ENCODE results near the gene USHBP1.
A peak's percentile ranks its signal among the peaks of the same experiment; 100 is the strongest.

Gene USHBP1

GRCh38 chr19:17206736-17207581 lies 57.6 kb downstream of the USHBP1 start:
- no peak overlapping the region for H2BK5ac ChIP-seq (ENCODE audit: low read depth, low read length, poor library complexity)
- H4K91ac ChIP-seq (ENCODE audit: low read depth, low read length): no peak overlapping the region
- WGBS (ENCODE audit: extremely low coverage, insufficient coverage, insufficient read length): no CpG with 5 or more reads among the region's 25 CpGs
- H3K4me3 ChIP-seq (ENCODE audit: low read depth, low read length): no peak overlapping the region
- no peak overlapping the region for H4K12ac ChIP-seq (ENCODE audit: low read depth, low read length)
- no peak for DNase-seq
- no peak overlapping the region for H3K18ac ChIP-seq (ENCODE audit: low read length)
- H3K79me2 ChIP-seq (ENCODE audit: control insufficient read depth, insufficient read depth, low read length, poor library complexity): no peaks in the 10 kb centered on the region
- no peak overlapping the region for H3K4ac ChIP-seq (ENCODE audit: low read depth, low read length)
- no peak overlapping the region for H3K9ac ChIP-seq (ENCODE audit: low read length)
- no peak overlapping the region for H2AK5ac ChIP-seq (ENCODE audit: low read length)
- H3K9me3 ChIP-seq (ENCODE audit: insufficient read depth, low read depth, low read length): peaks cover 3% of the 10 kb centered on the region
- no peak overlapping the region for H3K27ac ChIP-seq (ENCODE audit: low read depth, low read length)
- no peak overlapping the region for H2BK12ac ChIP-seq (ENCODE audit: low read length)
- H2BK120ac ChIP-seq (ENCODE audit: insufficient read depth, low read length, poor library complexity): no peak overlapping the region
- no peak overlapping the region for H2AFZ ChIP-seq (ENCODE audit: insufficient read depth, low read length, poor library complexity)
- H3K23ac ChIP-seq (ENCODE audit: low read length): no peak overlapping the region
- no peaks in the 10 kb centered on the region for H3K79me1 ChIP-seq (ENCODE audit: low read length)
- H3K4me1 ChIP-seq (ENCODE audit: control insufficient read depth in 1 of 2, insufficient read depth in 2 of 2, low read length in 2 of 2): no peaks in the 10 kb centered on the region
- H3K27me3 ChIP-seq (ENCODE audit: insufficient read depth, low read length): no peaks in the 10 kb centered on the region
- H3K14ac ChIP-seq (ENCODE audit: low read length): no peak overlapping the region
- H4K8ac ChIP-seq (ENCODE audit: low read depth, low read length): no peak overlapping the region
- H3K4me2 ChIP-seq (ENCODE audit: low read length): no peak overlapping the region
- peaks cover 80% of the 10 kb centered on the region in 2 experiments for H3K36me3 ChIP-seq (ENCODE audit: control insufficient read depth in 1 of 2, insufficient read depth in 2 of 2, low read length in 2 of 2)

DNA sequence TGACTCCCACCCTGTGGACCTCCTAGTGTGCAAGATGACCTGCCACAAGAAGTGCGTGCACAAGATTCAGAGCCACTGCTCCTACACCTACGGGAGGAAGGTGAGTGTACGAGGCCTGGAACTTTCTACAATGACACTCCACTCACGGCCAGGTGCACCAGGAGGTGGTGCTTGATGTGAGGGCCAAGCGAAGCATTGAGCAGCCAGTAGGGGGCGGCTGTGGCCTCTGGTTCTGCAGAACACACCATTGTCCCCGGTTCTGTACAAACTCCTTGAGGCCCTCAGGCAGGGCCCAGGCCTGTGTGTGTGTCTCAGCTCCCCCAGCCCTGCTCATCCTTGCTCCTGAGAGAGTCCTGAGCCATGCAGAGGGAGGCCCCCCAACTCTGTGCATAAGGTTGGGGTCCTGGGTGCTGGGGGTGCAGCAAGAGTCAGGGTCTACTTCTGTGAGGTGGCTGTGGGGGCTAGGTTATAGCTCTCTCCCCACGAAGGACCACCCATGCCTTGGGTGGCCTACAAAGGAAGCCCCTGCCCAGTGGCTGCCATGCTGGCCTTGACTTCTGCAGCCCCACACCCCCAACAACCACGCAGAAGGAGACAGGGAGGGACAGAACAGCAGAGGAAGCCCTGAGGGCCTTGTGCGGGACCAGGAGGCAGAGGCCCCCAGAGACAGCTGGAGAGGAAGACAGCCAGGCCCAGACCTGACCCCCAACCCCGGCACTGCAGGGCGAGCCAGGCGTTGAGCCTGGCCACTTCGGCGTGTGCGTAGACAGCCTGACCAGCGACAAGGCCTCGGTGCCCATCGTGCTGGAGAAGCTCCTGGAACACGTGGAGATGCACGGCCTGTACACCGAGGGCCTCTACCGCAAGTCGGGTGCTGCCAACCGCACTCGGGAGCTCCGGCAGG lies 59.1 kb downstream of the USHBP1 start:
- H2BK120ac ChIP-seq (ENCODE audit: insufficient read depth, low read length, poor library complexity): no peak overlapping the region
- no peak overlapping the region for H2BK5ac ChIP-seq (ENCODE audit: low read depth, low read length, poor library complexity)
- no peak overlapping the region for H2AK5ac ChIP-seq (ENCODE audit: low read length)
- DNase-seq: peak; percentile 70 to 77
- H3K27me3 ChIP-seq (ENCODE audit: insufficient read depth, low read length): no peaks in the 10 kb centered on the region
- H2BK12ac ChIP-seq (ENCODE audit: low read length): no peak overlapping the region
- no CpG with 5 or more reads among the region's 27 CpGs for WGBS (ENCODE audit: extremely low coverage, insufficient coverage, insufficient read length)
- H3K4me2 ChIP-seq (ENCODE audit: low read length): no peak overlapping the region
- no peak overlapping the region for H4K8ac ChIP-seq (ENCODE audit: low read depth, low read length)
- H3K36me3 ChIP-seq (ENCODE audit: control insufficient read depth in 1 of 2, insufficient read depth in 2 of 2, low read length in 2 of 2): peaks cover 80% of the 10 kb centered on the region in 2 experiments
- no peak overlapping the region for H3K27ac ChIP-seq (ENCODE audit: low read depth, low read length)
- no peak overlapping the region for H3K23ac ChIP-seq (ENCODE audit: low read length)
- no peak overlapping the region for H3K18ac ChIP-seq (ENCODE audit: low read length)
- H3K4me1 ChIP-seq (ENCODE audit: control insufficient read depth in 1 of 2, insufficient read depth in 2 of 2, low read length in 2 of 2): no peaks in the 10 kb centered on the region
- H4K91ac ChIP-seq (ENCODE audit: low read depth, low read length): no peak overlapping the region
- H4K12ac ChIP-seq (ENCODE audit: low read depth, low read length): peak overlapping the region; percentile 9
- peaks cover 6% of the 10 kb centered on the region for H3K9me3 ChIP-seq (ENCODE audit: insufficient read depth, low read depth, low read length)
- H3K79me2 ChIP-seq (ENCODE audit: control insufficient read depth, insufficient read depth, low read length, poor library complexity): no peaks in the 10 kb centered on the region
- H3K9ac ChIP-seq (ENCODE audit: low read length): no peak overlapping the region
- H2AFZ ChIP-seq (ENCODE audit: insufficient read depth, low read length, poor library complexity): no peak overlapping the region
- H3K14ac ChIP-seq (ENCODE audit: low read length): no peak overlapping the region
- no peak overlapping the region for H3K4ac ChIP-seq (ENCODE audit: low read depth, low read length)
- no peak overlapping the region for H3K4me3 ChIP-seq (ENCODE audit: low read depth, low read length)
- H3K79me1 ChIP-seq (ENCODE audit: low read length): no peaks in the 10 kb centered on the region

DNA sequence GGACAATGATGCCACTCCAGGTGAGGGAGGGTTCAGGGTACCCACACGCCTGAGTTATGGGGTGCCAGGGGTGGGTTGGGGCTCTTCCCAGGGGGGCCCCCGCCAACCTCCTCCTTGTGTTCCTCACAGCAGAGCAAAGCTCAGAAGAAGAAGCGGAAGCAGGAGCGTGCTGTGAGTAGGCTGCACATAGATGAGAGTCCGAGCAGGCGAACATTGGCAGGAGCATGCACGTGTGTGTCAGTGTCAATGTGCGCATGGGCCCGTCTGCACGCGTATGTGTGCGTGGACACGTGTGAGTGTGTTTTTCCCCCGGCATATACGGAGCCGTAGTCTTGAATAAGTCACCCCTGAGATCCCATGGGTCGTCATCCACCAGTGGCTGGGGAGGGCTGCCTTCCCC lies 61.8 kb downstream of the USHBP1 start:
- Histone ChIP-seq H2BK12ac (ENCODE audit: low read length) (no peak overlapping the region), H3K23ac (ENCODE audit: low read length) (no peak overlapping the region)
- WGBS (ENCODE audit: extremely low coverage, insufficient coverage, insufficient read length): no CpG with 5 or more reads among the region's 17 CpGs

DNA sequence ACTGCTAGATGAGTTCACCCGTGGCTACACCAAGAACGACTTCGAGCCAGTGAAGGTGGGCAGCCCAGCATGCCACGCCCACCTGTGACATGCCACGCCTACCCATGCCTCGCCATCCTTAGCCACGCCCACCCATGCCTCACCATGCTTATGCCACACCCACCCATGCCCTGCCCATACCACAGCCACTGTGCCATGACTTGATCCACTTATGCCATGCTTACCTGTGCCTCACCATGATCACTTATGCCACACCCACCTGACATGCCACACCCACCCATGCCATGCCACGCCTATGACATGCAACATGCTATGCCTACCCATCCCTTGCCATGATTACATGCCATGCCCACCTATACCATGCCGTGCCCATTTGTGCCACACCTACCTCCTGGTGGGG lies 62.3 kb downstream of the USHBP1 start:
- no peak overlapping the region for H2BK12ac ChIP-seq (ENCODE audit: low read length)
- no peak overlapping the region for H3K9ac ChIP-seq (ENCODE audit: low read length)
- no CpG with 5 or more reads among the region's 9 CpGs for WGBS (ENCODE audit: extremely low coverage, insufficient coverage, insufficient read length)

More for the DNA sequence above, 61.8 kb downstream of the USHBP1 start:
- DNase-seq: no peak
- peaks cover 79 to 82% of the 10 kb centered on the region in 2 experiments for H3K36me3 ChIP-seq (ENCODE audit: control insufficient read depth in 1 of 2, insufficient read depth in 2 of 2, low read length in 2 of 2)
- H3K79me1 ChIP-seq (ENCODE audit: low read length): no peaks in the 10 kb centered on the region
- no peak overlapping the region for H4K12ac ChIP-seq (ENCODE audit: low read depth, low read length)
- H4K8ac ChIP-seq (ENCODE audit: low read depth, low read length): no peak overlapping the region
- no peaks in the 10 kb centered on the region for H3K27me3 ChIP-seq (ENCODE audit: insufficient read depth, low read length)
- H3K4me3 ChIP-seq (ENCODE audit: low read depth, low read length): peak overlapping the region; percentile 20
- H3K4ac ChIP-seq (ENCODE audit: low read depth, low read length): no peak overlapping the region
- no peak overlapping the region for H2BK5ac ChIP-seq (ENCODE audit: low read depth, low read length, poor library complexity)
- peaks cover 7% of the 10 kb centered on the region for H3K9me3 ChIP-seq (ENCODE audit: insufficient read depth, low read depth, low read length)
- H3K79me2 ChIP-seq (ENCODE audit: control insufficient read depth, insufficient read depth, low read length, poor library complexity): no peaks in the 10 kb centered on the region
- H3K4me2 ChIP-seq (ENCODE audit: low read length): no peak overlapping the region
- no peak overlapping the region for H3K27ac ChIP-seq (ENCODE audit: low read depth, low read length)
- H3K9ac ChIP-seq (ENCODE audit: low read length): no peak overlapping the region
- no peak overlapping the region for H4K91ac ChIP-seq (ENCODE audit: low read depth, low read length)
- no peak overlapping the region for H3K18ac ChIP-seq (ENCODE audit: low read length)
- no peaks in the 10 kb centered on the region for H3K4me1 ChIP-seq (ENCODE audit: control insufficient read depth in 1 of 2, insufficient read depth in 2 of 2, low read length in 2 of 2)
- no peak overlapping the region for H2AFZ ChIP-seq (ENCODE audit: insufficient read depth, low read length, poor library complexity)
- H3K14ac ChIP-seq (ENCODE audit: low read length): no peak overlapping the region
- no peak overlapping the region for H2BK120ac ChIP-seq (ENCODE audit: insufficient read depth, low read length, poor library complexity)
- H2AK5ac ChIP-seq (ENCODE audit: low read length): no peak overlapping the region

More for the DNA sequence above, 62.3 kb downstream of the USHBP1 start:
- Histone ChIP-seq H2BK5ac (ENCODE audit: low read depth, low read length, poor library complexity) (no peak overlapping the region), H3K4me1 (ENCODE audit: control insufficient read depth in 1 of 2, insufficient read depth in 2 of 2, low read length in 2 of 2) (no peaks in the 10 kb centered on the region), H2BK120ac (ENCODE audit: insufficient read depth, low read length, poor library complexity) (no peak overlapping the region), H3K18ac (ENCODE audit: low read length) (no peak overlapping the region), H3K9me3 (ENCODE audit: insufficient read depth, low read depth, low read length) (peaks cover 8% of the 10 kb centered on the region), H4K91ac (ENCODE audit: low read depth, low read length) (no peak overlapping the region), H3K27me3 (ENCODE audit: insufficient read depth, low read length) (no peaks in the 10 kb centered on the region), H3K79me1 (ENCODE audit: low read length) (no peaks in the 10 kb centered on the region), H4K12ac (ENCODE audit: low read depth, low read length) (no peak overlapping the region), H3K4ac (ENCODE audit: low read depth, low read length) (no peak overlapping the region), H3K4me3 (ENCODE audit: low read depth, low read length) (peak overlapping the region; percentile 5), H3K27ac (ENCODE audit: low read depth, low read length) (no peak overlapping the region), H2AK5ac (ENCODE audit: low read length) (no peak overlapping the region), H3K4me2 (ENCODE audit: low read length) (no peak overlapping the region), H4K8ac (ENCODE audit: low read depth, low read length) (no peak overlapping the region), H3K23ac (ENCODE audit: low read length) (no peak overlapping the region), H2AFZ (ENCODE audit: insufficient read depth, low read length, poor library complexity) (no peak overlapping the region), H3K79me2 (ENCODE audit: control insufficient read depth, insufficient read depth, low read length, poor library complexity) (no peaks in the 10 kb centered on the region), H3K36me3 (ENCODE audit: control insufficient read depth in 1 of 2, insufficient read depth in 2 of 2, low read length in 2 of 2) (peaks cover 84 to 87% of the 10 kb centered on the region in 2 experiments), H3K14ac (ENCODE audit: low read length) (no peak overlapping the region)
- no peak for DNase-seq
